Lower leg skin (tissue), 4 donors: Measurements from ENCODE around the gene MPZL1. TPM values are rescaled to one million over a fixed set of nuclear protein-coding genes. Genes with fewer than 3 reads are reported as not detected.

Source experiments
- DNase-seq, 2 donors: peaks; one replicate each; pipeline ENCODE4 v3.0.0-alpha.2; 2019; ENCODE audit warnings: low spot score in 2 of 2
- H3K4me3 ChIP-seq: fragments of 200-600 bp; sonication (generic); 2 replicates; pipeline ENCODE4 v1.5.1; 2017; ENCODE audit warnings: mild to moderate bottlenecking, low read depth; ENCODE audit not compliant: poor library complexity, severe bottlenecking
- CTCF ChIP-seq, 3 donors: fragments of 450-650 bp; IDR thresholded peaks; one replicate each; pipeline ENCODE4 v1.5.1; 2016; ENCODE audit warnings: antibody characterized with exemption in 3 of 3, mild to moderate bottlenecking in 3 of 3, moderate library complexity in 2 of 3
- POLR2A ChIP-seq, 2 donors: fragments of 450-650 bp; IDR thresholded peaks; one replicate each; pipeline ENCODE4 v1.6.1; 2016 to 2017; ENCODE audit warnings: antibody characterized with exemption in 2 of 2, mild to moderate bottlenecking in 1 of 2, moderate library complexity in 1 of 2
- WGBS, 2 donors: methylation state at CpG; one replicate each; pipeline ENCODE4 v1.1.5; 2018; 5-methylcytosine and 5-hydroxymethylcytosine counted together
- intact Hi-C: fragments of 100-400 bp; cut with DNase I; formaldehyde crosslinking; loops from one replicate; pipeline ENCODE4 v1.15.0; 2023; ENCODE audit warnings: low total_unique reads
- total RNA-seq, 4 donors: library from RNA; depleted of rRNA; stranded (reverse); fragments of >200 nt; gene quantifications; one replicate each; pipeline ENCODE4 v1.1.0, GENCODE V29; 2016

MPZL1 gene
- 10 to 100 TPM; 24.9 to 54.6 (median 30.9) TPM for total RNA-seq

GRCh38 chr1:167721617-167722151, at the start of gene MPZL1:
Gene MPZL1 (plus strand): TSS chr1:167721982. CDS start chr1:167722152, 170 bp downstream.
- peak in 1 of 3 donors; percentile 11 for TF ChIP-seq CTCF (IDR thresholded peaks at IDR 0.05)
- TF ChIP-seq POLR2A (IDR thresholded peaks at IDR 0.05), result no peak
- peak; percentile 95 to 99 for DNase-seq
- intact Hi-C loops, result loop anchor here (10.0 kb wide), 1 partner anchor 83 kb away; no protein-coding TSS in a partner anchor
- H3K4me3 ChIP-seq, result peak within 1 kb of the TSS; percentile 88
- WGBS, 2 donors, result 0 to 1% methylated on average over 42 to 44 of the region's 52 CpGs

- intact Hi-C loops, result no loop called here
- WGBS, 2 donors, result 72 to 94% methylated on average over 4 of the region's 4 CpGs
These were observed 49.0 kb upstream of the MPZL1 start for GRCh38 chr1:167672831-167673230.

GRCh38 chr1:167673265-167673664, 48.5 kb upstream of the MPZL1 start:
- WGBS, 2 donors, result 78 to 81% methylated on average over 4 of the region's 4 CpGs

More at GRCh38 chr1:167672831-167673230, 49.0 kb upstream of the MPZL1 start:
- DNase-seq, result no peak
- TF ChIP-seq CTCF (IDR thresholded peaks at IDR 0.05), result no peak
- no peak overlapping the region for H3K4me3 ChIP-seq

GRCh38 chr1:167674156-167674555, 47.6 kb upstream of the MPZL1 start:
- TF ChIP-seq CTCF (IDR thresholded peaks at IDR 0.05) (no peak), POLR2A (IDR thresholded peaks at IDR 0.05) (no peak)
- 64 to 78% methylated on average over 2 of the region's 2 CpGs for WGBS, 2 donors
- H3K4me3 ChIP-seq, result no peak overlapping the region
- DNase-seq, result no peak
- intact Hi-C loops, result no loop called here

More at GRCh38 chr1:167673265-167673664, 48.5 kb upstream of the MPZL1 start:
- intact Hi-C loops, result no loop called here
- DNase-seq, result no peak
- H3K4me3 ChIP-seq, result no peak overlapping the region
- no peak for TF ChIP-seq CTCF (IDR thresholded peaks at IDR 0.05)
- TF ChIP-seq POLR2A (IDR thresholded peaks at IDR 0.05), result no peak

- no peak for DNase-seq
- 89 to 96% methylated on average over 5 of the region's 5 CpGs for WGBS, 2 donors
- TF ChIP-seq POLR2A (IDR thresholded peaks at IDR 0.05), result no peak
- TF ChIP-seq CTCF (IDR thresholded peaks at IDR 0.05), result no peak
- no peak overlapping the region for H3K4me3 ChIP-seq
- intact Hi-C loops, result no loop called here
These were observed 46.3 kb upstream of the MPZL1 start for GRCh38 chr1:167675440-167675839.
